Measurements from ENCODE around the gene DSEL.

Gene DSEL

DNA sequence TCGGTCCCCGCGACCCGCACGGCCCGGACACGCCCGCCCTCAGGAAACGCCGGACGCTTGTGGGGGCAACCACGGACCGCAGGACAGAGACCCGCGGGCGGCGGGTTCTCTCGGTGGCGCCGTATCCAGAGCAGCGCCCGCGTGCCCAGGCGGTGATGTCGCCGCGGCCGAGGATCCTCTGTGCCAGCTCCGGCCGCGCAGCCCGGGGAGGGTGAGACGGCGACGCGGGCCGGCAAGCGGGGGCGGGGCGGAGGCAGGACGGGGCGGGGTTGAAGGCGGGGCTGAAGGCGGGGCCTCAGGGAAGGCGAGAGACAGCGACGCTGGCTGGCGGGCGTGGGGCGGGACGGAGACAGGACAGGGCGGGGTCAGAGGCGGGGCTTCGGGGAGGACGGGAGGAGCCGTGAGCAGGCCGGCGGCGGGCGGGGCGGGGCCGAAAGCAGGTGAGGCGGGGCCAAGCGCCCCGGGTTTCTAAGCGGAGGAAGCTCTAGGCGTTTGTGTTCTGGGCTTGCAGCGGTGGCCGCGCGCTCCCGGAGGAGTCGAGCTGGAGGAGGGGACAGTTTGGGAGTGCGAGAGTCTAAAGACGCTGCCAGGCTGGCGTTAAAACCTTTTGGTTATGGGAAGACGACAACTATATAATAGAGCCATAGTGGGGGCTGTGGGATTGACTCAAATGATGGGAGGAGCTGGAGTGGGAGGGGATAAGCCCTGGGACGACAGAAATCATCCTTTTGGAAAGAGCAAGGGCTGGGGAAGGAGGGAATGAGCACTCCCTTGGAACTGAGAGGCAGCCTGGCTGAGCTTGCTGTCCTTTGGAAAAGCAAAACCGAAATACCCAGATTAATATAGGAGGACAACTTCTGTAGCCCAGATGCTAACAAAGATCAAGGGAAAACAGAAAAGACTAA is at the start of gene DSEL:
Gene DSEL, minus strand, starts transcription at position 182 of the 905 bp plus-strand sequence. CDS start 2,112 bp downstream, outside the sequence.
- peak; percentile 97 to 98 (median 97) for DNase-seq (ENCODE audit: low read depth in 3 of 3)

DNA sequence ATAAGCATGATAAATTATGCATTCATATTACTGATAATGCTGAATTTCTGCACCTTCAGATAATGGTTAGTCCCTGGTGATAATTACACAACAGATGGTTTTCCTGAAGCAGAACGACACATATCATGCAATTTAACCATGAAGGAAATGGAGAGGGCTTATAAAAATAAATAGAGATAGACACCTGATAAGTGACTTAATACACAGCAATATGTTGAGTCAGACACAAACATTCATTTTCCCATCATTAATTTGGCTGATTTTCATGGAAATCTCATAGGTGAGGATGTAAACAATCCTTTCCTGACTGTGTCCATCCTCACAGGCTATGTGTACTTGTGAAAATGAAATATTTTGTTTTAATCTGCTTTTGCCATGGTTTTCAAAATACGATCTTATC is 36.9 kb upstream of the DSEL start:
- no peak for DNase-seq (ENCODE audit: low read depth in 3 of 3)

DNA sequence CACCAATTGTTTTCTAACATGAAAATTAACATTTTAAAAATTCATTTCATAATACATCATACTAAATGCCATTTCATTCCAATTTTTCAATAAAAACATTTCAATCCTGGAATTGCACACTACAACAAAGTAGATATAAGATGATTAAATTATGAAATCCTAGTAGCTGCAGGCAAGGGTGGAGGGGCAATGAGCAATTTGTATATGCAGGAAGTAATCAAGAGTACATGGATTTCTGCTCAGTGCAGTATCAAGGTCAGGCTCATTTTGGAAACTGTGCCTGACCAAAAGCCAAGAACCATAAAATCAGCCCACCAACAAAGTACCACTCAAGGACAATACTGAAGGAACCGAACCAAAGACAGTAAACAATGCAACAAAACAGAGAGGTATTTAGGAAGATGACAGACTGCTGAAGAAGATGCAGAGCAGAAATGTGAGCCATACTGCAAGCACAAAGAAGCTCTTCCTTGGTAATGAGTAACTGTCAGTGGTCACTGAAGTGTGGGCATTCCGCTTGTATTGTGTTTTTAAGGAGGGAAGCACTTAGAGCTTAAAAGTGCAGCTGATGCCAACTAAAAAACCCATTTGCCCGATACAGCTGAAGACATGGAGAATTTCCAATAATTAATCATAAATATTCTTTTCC is 34.5 kb upstream of the DSEL start:
- DNase-seq (ENCODE audit: low read depth in 3 of 3) = no peak

- no peak for DNase-seq (ENCODE audit: low read depth in 3 of 3)
Observed at GRCh38 chr18:67549946-67550345, 33.4 kb upstream of the DSEL start.

- no peak for DNase-seq (ENCODE audit: low read depth in 3 of 3)
Observed at GRCh38 chr18:67545681-67546080, 29.2 kb upstream of the DSEL start.

DNA sequence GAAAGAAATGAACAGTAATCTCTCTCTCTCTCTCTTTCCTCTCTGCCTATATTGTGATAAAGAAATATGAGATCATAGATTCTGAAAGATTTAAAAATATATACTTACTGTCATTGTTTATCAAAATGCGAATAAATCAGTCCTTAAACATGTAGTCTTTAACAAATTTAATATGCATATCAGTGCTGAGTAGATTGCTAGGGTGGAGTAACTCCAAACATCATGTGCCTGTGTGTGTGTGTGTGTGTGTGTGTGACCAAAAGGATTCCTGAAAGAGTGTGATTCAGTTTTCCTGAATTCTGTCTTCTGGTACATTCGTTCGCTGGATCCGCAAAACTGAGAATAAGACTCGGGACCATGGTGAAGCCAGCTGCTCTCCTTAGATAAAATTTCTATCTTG is 24.0 kb upstream of the DSEL start:
- no peak for DNase-seq (ENCODE audit: low read depth in 3 of 3)

GRCh38 chr18:67531929-67532328 is 15.4 kb upstream of the DSEL start:
- no peak for DNase-seq (ENCODE audit: low read depth in 3 of 3)

- DNase-seq (ENCODE audit: low read depth in 3 of 3) = no peak
Observed at GRCh38 chr18:67525328-67526099, 9.0 kb upstream of the DSEL start.

- DNase-seq (ENCODE audit: low read depth in 3 of 3) = no peak
Observed at GRCh38 chr18:67520351-67520921, 3.9 kb upstream of the DSEL start.

- no peak for DNase-seq (ENCODE audit: low read depth in 3 of 3)
Observed at GRCh38 chr18:67519592-67519991, 3.1 kb upstream of the DSEL start.

DNA sequence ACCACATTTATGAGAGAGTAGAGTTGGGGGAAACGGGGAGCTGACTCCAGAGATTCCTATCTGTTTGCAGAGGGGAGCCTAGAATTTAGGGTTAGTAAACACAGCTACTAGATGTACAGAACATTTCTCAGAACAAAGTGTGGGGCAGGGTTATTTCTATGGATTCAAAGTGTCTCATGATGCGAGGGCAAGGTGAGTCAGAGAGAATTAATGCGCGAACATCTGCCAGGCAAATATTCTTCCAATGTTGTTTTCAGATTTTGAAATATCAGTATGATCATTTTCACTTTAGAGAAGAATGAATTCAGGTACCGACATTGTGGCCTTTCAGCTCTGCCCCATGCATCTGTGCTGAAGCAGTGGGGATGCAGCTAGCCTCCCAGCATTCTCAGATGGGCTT is 2.0 kb upstream of the DSEL start:
- no peak for DNase-seq (ENCODE audit: low read depth in 3 of 3)

- DNase-seq (ENCODE audit: low read depth in 3 of 3) = peak in 1 of 3 experiments; percentile 2
Observed at GRCh38 chr18:67517444-67517765, 885 bp upstream of the DSEL start.

DNA sequence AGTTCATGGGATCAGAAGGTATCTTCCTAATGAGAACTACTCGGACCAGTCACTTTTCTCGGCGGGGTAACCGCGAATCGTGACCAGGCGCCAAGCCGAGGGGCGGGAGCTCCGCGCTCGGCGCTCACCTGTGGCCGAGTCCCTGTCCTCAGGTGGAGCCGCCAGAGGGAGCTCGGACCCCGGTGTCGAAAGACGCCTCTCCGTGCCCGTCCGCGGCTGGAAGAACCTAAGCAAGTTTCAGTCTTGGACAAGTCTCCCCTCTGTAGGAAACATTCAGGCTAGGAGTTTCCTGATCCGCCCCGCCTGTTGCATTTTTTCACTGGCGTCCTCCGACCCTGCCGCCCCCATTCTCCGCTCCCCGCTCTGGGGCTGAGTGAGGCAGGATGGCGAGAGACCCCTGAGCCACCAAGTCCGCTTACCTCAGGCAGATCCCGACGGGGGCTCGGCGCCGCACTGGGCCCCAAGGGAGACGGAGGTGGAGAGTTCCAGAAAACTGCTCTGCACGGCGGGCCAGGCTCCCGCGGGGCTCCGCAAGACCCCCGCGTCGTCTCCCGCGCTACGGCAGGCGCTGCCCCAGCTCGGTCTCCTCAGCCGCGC is 480 bp downstream of the DSEL start:
- DNase-seq (ENCODE audit: low read depth in 3 of 3) = peak; percentile 14 to 54 (median 22)

DNA sequence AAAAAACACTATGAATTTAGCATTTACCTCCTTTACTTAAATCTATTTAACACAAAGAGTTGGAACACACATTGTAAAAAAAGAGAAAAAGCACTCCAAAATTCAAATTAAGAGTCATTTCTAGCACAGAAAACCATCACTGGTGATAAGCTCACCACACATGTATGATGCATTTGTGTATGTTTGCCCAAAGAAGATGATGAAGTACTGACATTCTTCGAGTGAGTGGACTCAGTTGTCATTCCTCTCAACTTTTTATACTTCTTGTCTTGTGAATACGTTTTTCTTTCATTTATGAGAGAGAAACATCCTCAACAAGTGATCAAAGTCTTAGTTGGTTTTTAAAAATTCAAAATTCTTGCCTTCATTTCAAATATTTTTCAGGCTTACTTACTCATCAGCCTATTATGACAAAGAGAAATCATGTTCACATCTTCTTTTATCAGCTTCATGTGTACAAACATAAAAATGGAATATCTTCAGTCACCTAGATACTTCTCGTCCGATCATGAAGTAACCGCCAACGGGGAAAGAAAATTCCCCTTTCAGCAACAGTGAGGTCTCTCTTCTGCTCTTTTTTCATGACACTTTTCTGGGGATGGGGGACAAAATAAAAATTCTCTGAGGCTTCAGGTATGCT is 1.5 kb downstream of the DSEL start:
- no peak for DNase-seq (ENCODE audit: low read depth in 3 of 3)

DNA sequence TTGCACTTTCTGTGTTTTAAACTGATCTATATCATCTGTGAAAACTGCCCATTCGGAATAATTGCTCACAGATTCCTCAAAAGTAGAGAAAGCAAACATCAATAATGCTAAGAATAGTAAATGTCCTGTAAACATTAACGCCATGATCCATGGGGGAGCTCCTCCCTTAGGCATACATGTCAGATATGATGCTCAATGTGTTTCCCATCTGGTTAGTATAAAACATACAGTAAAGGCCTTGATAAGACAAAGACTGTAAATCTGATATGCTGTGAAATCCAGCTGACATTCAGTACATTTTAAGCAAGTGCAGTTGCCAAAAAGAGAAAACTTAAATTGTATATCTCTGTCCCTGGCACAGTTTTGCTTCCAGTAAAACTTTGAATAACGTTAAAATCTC is 2.1 kb downstream of the DSEL start:
- no peak for DNase-seq (ENCODE audit: low read depth in 3 of 3)

GRCh38 chr18:67513280-67513679 is 3.2 kb downstream of the DSEL start:
- no peak for DNase-seq (ENCODE audit: low read depth in 3 of 3)

DNA sequence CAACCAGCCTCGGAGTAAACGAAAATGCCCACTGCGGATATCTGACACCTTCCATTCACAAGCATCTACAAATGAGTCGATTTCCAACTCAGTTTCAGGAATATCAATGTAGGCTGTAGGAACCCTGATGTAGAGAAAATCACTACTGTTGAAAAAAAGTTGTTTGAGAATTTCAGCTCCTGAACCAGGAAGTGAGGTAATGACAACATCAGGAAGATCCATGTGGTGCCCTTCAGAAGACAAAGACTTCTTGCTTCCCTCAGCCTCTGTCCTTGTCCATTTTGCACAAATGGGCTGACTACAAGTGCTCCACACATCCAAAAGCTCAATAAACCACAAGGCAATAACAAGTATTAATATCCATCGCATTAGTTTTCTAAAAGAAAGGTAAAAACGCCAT is 4.7 kb downstream of the DSEL start:
- no peak for DNase-seq (ENCODE audit: low read depth in 3 of 3)

DNA sequence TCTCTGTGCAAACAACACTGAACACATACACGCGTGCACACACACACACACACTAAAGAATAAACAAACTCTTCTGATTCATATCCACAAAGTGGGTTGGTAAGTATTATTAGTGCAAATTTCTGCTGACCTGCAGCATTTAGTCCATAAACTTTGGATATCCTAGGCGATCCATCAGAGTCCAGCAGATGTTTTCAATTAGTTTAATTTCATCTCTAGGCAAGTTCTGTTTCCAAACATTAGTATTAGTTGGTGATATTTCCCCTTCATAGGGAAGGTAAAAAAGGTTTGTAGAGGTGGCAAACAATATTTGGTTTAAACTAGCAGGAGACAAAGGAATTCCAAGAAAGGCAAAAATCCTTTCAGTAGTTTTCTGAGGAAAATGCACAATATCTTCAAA is 5.7 kb downstream of the DSEL start:
- DNase-seq (ENCODE audit: low read depth in 3 of 3) = no peak

GRCh38 chr18:67509741-67510391 is 6.7 kb downstream of the DSEL start:
- no peak for DNase-seq (ENCODE audit: low read depth in 3 of 3)

GRCh38 chr18:67508146-67508545 is 8.4 kb downstream of the DSEL start:
- no peak for DNase-seq (ENCODE audit: low read depth in 3 of 3)

GRCh38 chr18:67504739-67505138 is 11.8 kb downstream of the DSEL start:
- no peak for DNase-seq (ENCODE audit: low read depth in 3 of 3)
